Brain pericyte (primary cell): ENCODE data around the gene MVB12B.

ENCODE experiments used
- DNase-seq: peaks from one replicate; pipeline ENCODE4 v3.0.0-alpha.2; 2012; ENCODE audit warnings: low read depth, low spot score

MVB12B gene

GRCh38 chr9:126430124-126430523 is 103.5 kb downstream of the MVB12B start:
- no peak for DNase-seq

- no peak for DNase-seq
Observed at GRCh38 chr9:126431077-126431742, 104.6 kb downstream of the MVB12B start.

- no peak for DNase-seq
Observed at GRCh38 chr9:126432659-126433058, 106.0 kb downstream of the MVB12B start.

- no peak for DNase-seq
Observed at GRCh38 chr9:126435105-126435504, 108.5 kb downstream of the MVB12B start.

- DNase-seq = no peak
Observed at GRCh38 chr9:126435626-126436025, 109.0 kb downstream of the MVB12B start.

- DNase-seq = no peak
Observed at GRCh38 chr9:126436545-126437267, 110.1 kb downstream of the MVB12B start.

GRCh38 chr9:126437268-126437666 is 110.6 kb downstream of the MVB12B start:
- no peak for DNase-seq

GRCh38 chr9:126437701-126438100 is 111.1 kb downstream of the MVB12B start:
- no peak for DNase-seq

GRCh38 chr9:126438741-126439401 is 112.2 kb downstream of the MVB12B start:
- no peak for DNase-seq

GRCh38 chr9:126439402-126439765 is 112.8 kb downstream of the MVB12B start:
- DNase-seq = no peak

- DNase-seq = no peak
Observed at GRCh38 chr9:126439883-126440653, 113.4 kb downstream of the MVB12B start.

GRCh38 chr9:126440940-126441339 is 114.3 kb downstream of the MVB12B start:
- no peak for DNase-seq

- no peak for DNase-seq
Observed at GRCh38 chr9:126442636-126443035, 116.0 kb downstream of the MVB12B start.

- DNase-seq = no peak
Observed at GRCh38 chr9:126443144-126443543, 116.5 kb downstream of the MVB12B start.

- DNase-seq = no peak
Observed at GRCh38 chr9:126448136-126448535, 121.5 kb downstream of the MVB12B start.

- DNase-seq = no peak
Observed at GRCh38 chr9:126448865-126449577, 122.4 kb downstream of the MVB12B start.

GRCh38 chr9:126449725-126450667 is 123.4 kb downstream of the MVB12B start:
- DNase-seq = no peak

- DNase-seq = no peak
Observed at GRCh38 chr9:126450668-126451205, 124.1 kb downstream of the MVB12B start.

GRCh38 chr9:126451316-126451885 is 124.8 kb downstream of the MVB12B start:
- DNase-seq = no peak

- no peak for DNase-seq
Observed at GRCh38 chr9:126452106-126452505, 125.5 kb downstream of the MVB12B start.
